ENCODE measurements around the gene ABTB1.

ABTB1 gene

GRCh38 chr3:127646501-127647046 lies 26.2 kb upstream of the ABTB1 start:
- no peak overlapping the region for H4K91ac ChIP-seq (ENCODE audit: low read depth, low read length)
- H3K9me3 ChIP-seq (ENCODE audit: insufficient read depth, low read depth, low read length): no peaks in the 10 kb centered on the region
- no peaks in the 10 kb centered on the region for H3K36me3 ChIP-seq (ENCODE audit: control insufficient read depth in 1 of 2, insufficient read depth in 2 of 2, low read length in 2 of 2)
- H3K27ac ChIP-seq (ENCODE audit: low read depth, low read length): no peak overlapping the region
- no peak overlapping the region for H3K9ac ChIP-seq (ENCODE audit: low read length)
- H3K18ac ChIP-seq (ENCODE audit: low read length): no peak overlapping the region
- H3K4ac ChIP-seq (ENCODE audit: low read depth, low read length): no peak overlapping the region
- H3K79me2 ChIP-seq (ENCODE audit: control insufficient read depth, insufficient read depth, low read length, poor library complexity): no peaks in the 10 kb centered on the region
- H2BK5ac ChIP-seq (ENCODE audit: low read depth, low read length, poor library complexity): no peak overlapping the region
- no peak for DNase-seq
- WGBS (ENCODE audit: extremely low coverage, insufficient coverage, insufficient read length): no CpG with 5 or more reads among the region's 10 CpGs
- no peak overlapping the region for H2AFZ ChIP-seq (ENCODE audit: insufficient read depth, low read length, poor library complexity)
- H2BK120ac ChIP-seq (ENCODE audit: insufficient read depth, low read length, poor library complexity): no peak overlapping the region
- H3K14ac ChIP-seq (ENCODE audit: low read length): no peak overlapping the region
- H4K8ac ChIP-seq (ENCODE audit: low read depth, low read length): no peak overlapping the region
- no peak overlapping the region for H3K4me3 ChIP-seq (ENCODE audit: low read depth, low read length)
- no peaks in the 10 kb centered on the region for H3K27me3 ChIP-seq (ENCODE audit: insufficient read depth, low read length)
- no peak overlapping the region for H2BK12ac ChIP-seq (ENCODE audit: low read length)
- no peak overlapping the region for H3K4me2 ChIP-seq (ENCODE audit: low read length)
- H3K23ac ChIP-seq (ENCODE audit: low read length): no peak overlapping the region
- H4K12ac ChIP-seq (ENCODE audit: low read depth, low read length): no peak overlapping the region
- no peaks in the 10 kb centered on the region for H3K79me1 ChIP-seq (ENCODE audit: low read length)
- H3K4me1 ChIP-seq (ENCODE audit: control insufficient read depth in 1 of 2, insufficient read depth in 2 of 2, low read length in 2 of 2): no peaks in the 10 kb centered on the region
- no peak overlapping the region for H2AK5ac ChIP-seq (ENCODE audit: low read length)

DNA sequence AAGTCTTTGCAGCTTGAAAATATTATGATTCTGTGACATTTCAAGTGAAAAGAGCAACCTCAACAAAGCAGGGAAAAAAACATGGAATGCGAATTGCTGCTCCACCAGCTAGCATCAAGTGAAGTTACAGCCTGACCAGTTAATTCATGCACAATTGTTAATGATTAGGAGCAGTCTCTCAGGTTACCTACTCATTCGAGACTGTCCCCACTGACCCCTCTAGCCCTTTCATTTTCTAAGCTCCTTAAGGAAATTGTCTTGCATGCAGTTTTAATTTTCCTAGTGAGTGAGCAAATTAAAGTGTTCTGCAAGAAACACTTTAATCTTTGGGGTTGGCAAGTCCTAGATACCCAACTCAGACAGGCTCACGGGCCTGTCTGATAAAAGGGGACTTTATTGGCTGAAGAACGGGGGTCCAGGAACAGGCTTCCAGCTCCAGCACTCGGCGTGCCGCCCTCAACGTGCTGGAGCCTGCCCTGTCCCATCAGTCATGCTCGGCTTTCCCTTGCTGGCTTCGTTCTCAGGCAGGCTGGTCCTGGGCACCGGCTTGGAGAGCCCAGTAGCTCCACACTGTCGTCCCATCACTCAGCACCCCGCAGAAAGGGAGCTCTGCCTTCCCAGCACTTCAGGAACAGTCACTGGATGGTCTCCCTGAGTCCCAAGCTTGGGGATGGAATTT lies 25.4 kb upstream of the ABTB1 start:
- H3K27me3 ChIP-seq (ENCODE audit: insufficient read depth, low read length): no peaks in the 10 kb centered on the region
- H2BK120ac ChIP-seq (ENCODE audit: insufficient read depth, low read length, poor library complexity): no peak overlapping the region
- no peak for DNase-seq
- no peaks in the 10 kb centered on the region for H3K79me1 ChIP-seq (ENCODE audit: low read length)
- H4K91ac ChIP-seq (ENCODE audit: low read depth, low read length): no peak overlapping the region
- H4K8ac ChIP-seq (ENCODE audit: low read depth, low read length): no peak overlapping the region
- no peak overlapping the region for H4K12ac ChIP-seq (ENCODE audit: low read depth, low read length)
- no peak overlapping the region for H3K4me3 ChIP-seq (ENCODE audit: low read depth, low read length)
- H3K9me3 ChIP-seq (ENCODE audit: insufficient read depth, low read depth, low read length): no peaks in the 10 kb centered on the region
- H3K27ac ChIP-seq (ENCODE audit: low read depth, low read length): no peak overlapping the region
- H3K9ac ChIP-seq (ENCODE audit: low read length): no peak overlapping the region
- H2BK5ac ChIP-seq (ENCODE audit: low read depth, low read length, poor library complexity): no peak overlapping the region
- H3K4me1 ChIP-seq (ENCODE audit: control insufficient read depth in 1 of 2, insufficient read depth in 2 of 2, low read length in 2 of 2): no peaks in the 10 kb centered on the region
- peak overlapping the region; percentile 62 for H2AK5ac ChIP-seq (ENCODE audit: low read length)
- no peak overlapping the region for H2AFZ ChIP-seq (ENCODE audit: insufficient read depth, low read length, poor library complexity)
- no peak overlapping the region for H3K4ac ChIP-seq (ENCODE audit: low read depth, low read length)
- no peak overlapping the region for H3K23ac ChIP-seq (ENCODE audit: low read length)
- no peak overlapping the region for H3K4me2 ChIP-seq (ENCODE audit: low read length)
- no peak overlapping the region for H3K18ac ChIP-seq (ENCODE audit: low read length)
- H3K14ac ChIP-seq (ENCODE audit: low read length): no peak overlapping the region
- no CpG with 5 or more reads among the region's 13 CpGs for whole genome bisulfite sequencing (ENCODE audit: extremely low coverage, insufficient coverage, insufficient read length)
- H3K79me2 ChIP-seq (ENCODE audit: control insufficient read depth, insufficient read depth, low read length, poor library complexity): no peaks in the 10 kb centered on the region
- H3K36me3 ChIP-seq (ENCODE audit: control insufficient read depth in 1 of 2, insufficient read depth in 2 of 2, low read length in 2 of 2): no peaks in the 10 kb centered on the region
- H2BK12ac ChIP-seq (ENCODE audit: low read length): no peak overlapping the region

GRCh38 chr3:127647845-127648204 lies 24.9 kb upstream of the ABTB1 start:
- H3K79me2 ChIP-seq (ENCODE audit: control insufficient read depth, insufficient read depth, low read length, poor library complexity): no peaks in the 10 kb centered on the region
- no peak overlapping the region for H3K18ac ChIP-seq (ENCODE audit: low read length)
- H2AFZ ChIP-seq (ENCODE audit: insufficient read depth, low read length, poor library complexity): no peak overlapping the region
- H2BK12ac ChIP-seq (ENCODE audit: low read length): no peak overlapping the region
- no peak overlapping the region for H2BK120ac ChIP-seq (ENCODE audit: insufficient read depth, low read length, poor library complexity)
- no peak overlapping the region for H4K91ac ChIP-seq (ENCODE audit: low read depth, low read length)
- no peak overlapping the region for H3K4me2 ChIP-seq (ENCODE audit: low read length)
- no peaks in the 10 kb centered on the region for H3K9me3 ChIP-seq (ENCODE audit: insufficient read depth, low read depth, low read length)
- H3K4me1 ChIP-seq (ENCODE audit: control insufficient read depth in 1 of 2, insufficient read depth in 2 of 2, low read length in 2 of 2): no peaks in the 10 kb centered on the region
- DNase-seq: no peak
- no peaks in the 10 kb centered on the region for H3K79me1 ChIP-seq (ENCODE audit: low read length)
- no peak overlapping the region for H3K4me3 ChIP-seq (ENCODE audit: low read depth, low read length)
- no peak overlapping the region for H3K4ac ChIP-seq (ENCODE audit: low read depth, low read length)
- H4K12ac ChIP-seq (ENCODE audit: low read depth, low read length): no peak overlapping the region
- H3K27ac ChIP-seq (ENCODE audit: low read depth, low read length): no peak overlapping the region
- no peak overlapping the region for H3K9ac ChIP-seq (ENCODE audit: low read length)
- H3K14ac ChIP-seq (ENCODE audit: low read length): no peak overlapping the region
- H3K23ac ChIP-seq (ENCODE audit: low read length): no peak overlapping the region
- no peak overlapping the region for H2AK5ac ChIP-seq (ENCODE audit: low read length)
- H2BK5ac ChIP-seq (ENCODE audit: low read depth, low read length, poor library complexity): no peak overlapping the region
- H4K8ac ChIP-seq (ENCODE audit: low read depth, low read length): no peak overlapping the region
- H3K27me3 ChIP-seq (ENCODE audit: insufficient read depth, low read length): no peaks in the 10 kb centered on the region
- no peaks in the 10 kb centered on the region for H3K36me3 ChIP-seq (ENCODE audit: control insufficient read depth in 1 of 2, insufficient read depth in 2 of 2, low read length in 2 of 2)

- Histone ChIP-seq H3K27ac (ENCODE audit: low read depth, low read length) (no peak overlapping the region), H3K79me1 (ENCODE audit: low read length) (no peaks in the 10 kb centered on the region), H3K9ac (ENCODE audit: low read length) (no peak overlapping the region), H3K4me2 (ENCODE audit: low read length) (no peak overlapping the region), H3K18ac (ENCODE audit: low read length) (no peak overlapping the region), H3K9me3 (ENCODE audit: insufficient read depth, low read depth, low read length) (no peaks in the 10 kb centered on the region), H3K14ac (ENCODE audit: low read length) (no peak overlapping the region), H4K8ac (ENCODE audit: low read depth, low read length) (no peak overlapping the region), H4K12ac (ENCODE audit: low read depth, low read length) (no peak overlapping the region), H3K79me2 (ENCODE audit: control insufficient read depth, insufficient read depth, low read length, poor library complexity) (no peaks in the 10 kb centered on the region), H3K4ac (ENCODE audit: low read depth, low read length) (no peak overlapping the region), H3K36me3 (ENCODE audit: control insufficient read depth in 1 of 2, insufficient read depth in 2 of 2, low read length in 2 of 2) (no peaks in the 10 kb centered on the region), H3K23ac (ENCODE audit: low read length) (no peak overlapping the region), H3K4me3 (ENCODE audit: low read depth, low read length) (no peak overlapping the region), H2AK5ac (ENCODE audit: low read length) (no peak overlapping the region), H2BK5ac (ENCODE audit: low read depth, low read length, poor library complexity) (no peak overlapping the region), H3K4me1 (ENCODE audit: control insufficient read depth in 1 of 2, insufficient read depth in 2 of 2, low read length in 2 of 2) (no peaks in the 10 kb centered on the region), H3K27me3 (ENCODE audit: insufficient read depth, low read length) (no peaks in the 10 kb centered on the region), H2AFZ (ENCODE audit: insufficient read depth, low read length, poor library complexity) (no peak overlapping the region), H2BK120ac (ENCODE audit: insufficient read depth, low read length, poor library complexity) (no peak overlapping the region), H4K91ac (ENCODE audit: low read depth, low read length) (no peak overlapping the region), H2BK12ac (ENCODE audit: low read length) (no peak overlapping the region)
- WGBS (ENCODE audit: extremely low coverage, insufficient coverage, insufficient read length): no CpG with 5 or more reads among the region's 4 CpGs
- no peak for DNase-seq
Measured at GRCh38 chr3:127650236-127650635, 22.5 kb upstream of the ABTB1 start.

Data from trophoblast cell (in vitro differentiated cells and primary cell).